Psoas muscle (tissue), 8 donors: ENCODE results near the gene CNOT11. TPM values are rescaled to one million over a fixed set of nuclear protein-coding genes. Genes with fewer than 3 reads are reported as not detected.
"Not testable (repeated sequence)": the region's sequence is repeated elsewhere in the genome, so short reads cannot be mapped to it uniquely, and the experiment has no call there.

Experiments used
- ATAC-seq, 4 donors: fragments of 200-7000 bp; cut with Tn5 transposase; one replicate each; pipeline ENCODE4 v1.9.1; 2020; ENCODE audit warnings: moderate library complexity in 3 of 4, mild to moderate bottlenecking in 2 of 4
- DNase-seq, 2 donors: peaks; one replicate each; pipeline ENCODE4 v3.0.0-alpha.2; 2020
- H3K27ac ChIP-seq: fragments of 200-600 bp; one replicate; pipeline ENCODE4 v1.8.0; 2022
- H3K27me3 ChIP-seq, 3 donors: fragments of 200-600 bp in 1 of 3; one replicate each; pipeline versions ENCODE4 v1.6.1 to v1.8.0; 2013 to 2022; ENCODE audit warnings: low read length in 2 of 3, mild to moderate bottlenecking in 2 of 3, moderate library complexity in 1 of 3; ENCODE audit not compliant: insufficient read depth in 3 of 3
- H3K36me3 ChIP-seq, 2 donors: fragments of 200-600 bp in 1 of 2; one replicate each; pipeline versions ENCODE4 v1.6.1 to v1.8.0; 2013 to 2022; ENCODE audit warnings: low read depth in 1 of 2, mild to moderate bottlenecking in 1 of 2, moderate library complexity in 1 of 2; ENCODE audit not compliant: insufficient read depth in 1 of 2
- H3K4me1 ChIP-seq: fragments of 200-600 bp; one replicate; pipeline ENCODE4 v1.8.0; 2022
- H3K4me3 ChIP-seq: fragments of 200-600 bp; one replicate; pipeline ENCODE4 v1.8.0; 2022; ENCODE audit warnings: mild to moderate bottlenecking
- H3K9me3 ChIP-seq: fragments of 200-600 bp; one replicate; pipeline ENCODE4 v1.8.0; 2022
- CTCF ChIP-seq: fragments of 200-600 bp; IDR thresholded peaks from one replicate; pipeline ENCODE4 v1.8.0; 2022; ENCODE audit warnings: antibody characterized with exemption
- WGBS, 3 donors: extraction: QIAGEN DNeasy Blood & Tissue Kit; methylation state at CpG; one replicate each; pipeline versions ENCODE4 v1.1.6 to v1.1.7; 2013; 5-methylcytosine and 5-hydroxymethylcytosine counted together
- intact Hi-C, 2 donors: fragments of 100-400 bp; cut with DNase I; formaldehyde crosslinking; loops; one replicate each; pipeline versions ENCODE4 v1.11.0 to v1.14.2; 2022
- polyA plus RNA-seq, 3 donors: library from polyadenylated mRNA; stranded (reverse); fragments of 200-250 nt; gene quantifications; one replicate each; pipeline ENCODE4 v1.2.3, GENCODE V29; 2013
- total RNA-seq, 4 donors: library from RNA; stranded (reverse); fragmentation: NEBNext Ultra II Directional in 2 of 4; extraction: Animal tissue kit (Norgen Biotek cat#: 25700) in 2 of 4; gene quantifications; one replicate each; pipeline versions ENCODE4 v1.2.1 to v1.2.4, GENCODE V29; 2021 to 2023
- donor health status: healthy with polysubstance abuse.
- donor health status: DM: no; HTN: no; CAD: no; lungs with moderate emphysema.
- donor health status: Bipolar disorder and iron deficiency.
- donor health status: healthy.
- donor health status: DM: yes; HTN: yes; CAD: no.
- donor health status: DM: no; HTN: no; CAD: no.
- donor health status: DM: no; HTN: no; CAD: no.
- donor health status: DM: yes; HTN: yes; CAD: no.

CNOT11 gene
- total and polyA plus RNA-seq, 7 donors: 17.1 to 42.1 (median 30.0) TPM

GRCh38 chr2:101249826-101250225 is 2.9 kb upstream of the CNOT11 start:
- H3K27ac ChIP-seq: no peak overlapping the region
- ATAC-seq: no peak
- intact Hi-C loops: loop anchor here in 1 of 2 donors (5.0 kb wide), 1 partner anchor 57 kb away; the partner anchor contains the start of gene RNF149

GRCh38 chr2:101251246-101251781 is 1.4 kb upstream of the CNOT11 start:
- WGBS, 3 donors: 88 to 90% (median 90%) methylated on average over 10 of the region's 10 CpGs
- peaks cover 24% of the 10 kb centered on the region for H3K4me1 ChIP-seq
- intact Hi-C loops: loop anchor here in 1 of 2 donors (5.0 kb wide), 1 partner anchor 56 kb away; the partner anchor contains the start of gene RNF149
- H3K27ac ChIP-seq, DNase-seq, H3K36me3 ChIP-seq, ATAC-seq, H3K9me3 ChIP-seq, H3K4me3 ChIP-seq, H3K27me3 ChIP-seq: not testable (repeated sequence)

More at GRCh38 chr2:101249826-101250225, 2.9 kb upstream of the CNOT11 start:
- Histone ChIP-seq H3K27me3 (no peaks in the 10 kb centered on the region), H3K4me1 (peaks cover 15% of the 10 kb centered on the region), H3K36me3 (peaks cover 0 to 6% of the 10 kb centered on the region in 2 donors), H3K4me3 (no peak overlapping the region), H3K9me3 (no peaks in the 10 kb centered on the region)
- 71 to 74% (median 73%) methylated on average over 5 of the region's 5 CpGs for WGBS, 3 donors
- TF ChIP-seq CTCF: no peak
- no peak for DNase-seq

DNA sequence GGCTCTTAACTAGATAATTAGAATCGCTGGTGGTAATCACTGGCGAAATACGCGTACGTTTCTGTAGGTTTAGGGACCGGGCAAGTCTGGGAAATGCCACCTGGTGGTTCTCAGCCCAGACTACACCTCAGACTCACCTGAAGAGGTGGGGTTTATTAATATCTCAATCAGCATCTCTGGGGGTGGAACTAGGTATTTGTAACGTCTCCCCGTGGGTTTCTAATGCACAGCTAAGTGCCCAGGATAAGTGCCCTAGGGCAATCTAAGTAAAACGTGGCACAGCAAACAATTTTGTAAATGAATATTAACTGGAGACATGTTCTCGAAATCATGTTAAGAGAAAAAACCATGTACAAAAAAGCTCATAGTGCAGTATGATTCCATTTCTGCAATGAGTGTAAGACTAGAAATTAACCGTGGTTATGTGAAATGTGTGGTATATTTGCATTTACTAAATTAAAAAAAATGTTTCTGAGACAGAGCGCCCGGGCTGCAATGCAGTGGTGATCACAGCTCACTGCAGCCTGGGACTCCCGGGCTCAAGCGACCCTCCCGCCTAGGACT is 760 bp upstream of the CNOT11 start:
- peak; percentile 2 for TF ChIP-seq CTCF
- peak; percentile 22 to 58 (median 38) for ATAC-seq

DNA sequence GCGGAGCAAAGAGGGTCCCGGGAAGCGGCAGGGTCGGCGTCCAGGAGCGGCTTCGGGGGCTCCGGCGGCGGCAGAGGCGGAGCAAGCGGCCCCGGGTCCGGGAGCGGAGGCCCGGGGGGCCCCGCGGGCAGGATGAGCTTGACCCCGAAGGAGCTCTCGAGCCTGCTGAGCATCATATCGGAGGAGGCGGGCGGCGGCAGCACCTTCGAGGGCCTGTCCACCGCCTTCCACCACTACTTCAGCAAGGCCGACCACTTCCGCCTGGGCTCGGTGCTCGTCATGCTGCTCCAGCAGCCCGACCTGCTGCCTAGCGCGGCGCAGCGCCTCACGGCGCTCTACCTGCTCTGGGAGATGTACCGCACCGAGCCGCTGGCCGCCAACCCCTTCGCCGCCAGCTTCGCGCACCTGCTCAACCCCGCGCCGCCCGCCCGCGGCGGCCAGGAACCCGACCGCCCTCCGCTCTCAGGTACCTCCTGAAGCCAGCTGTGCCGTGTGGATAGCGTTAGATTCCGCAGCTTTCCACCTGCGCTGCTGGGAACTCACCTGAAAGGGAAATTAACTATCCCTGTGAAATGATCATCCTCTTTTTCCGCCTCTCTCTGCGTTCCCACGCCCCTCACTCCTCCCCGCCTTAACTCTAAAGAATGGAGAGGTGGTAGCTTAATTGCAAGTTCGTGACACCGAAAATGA is 472 bp downstream of the CNOT11 start:
- H3K27me3 ChIP-seq: no peaks in the 10 kb centered on the region
- ATAC-seq: peak; percentile 68 to 78 (median 72)
- peaks cover 24% of the 10 kb centered on the region for H3K4me1 ChIP-seq
- H3K9me3 ChIP-seq: no peaks in the 10 kb centered on the region
- DNase-seq: peak; percentile 63 to 83
- H3K4me3 ChIP-seq: peak overlapping the region; percentile 100
- 1% methylated on average over 49 to 65 of the region's 65 CpGs for WGBS, 3 donors
- TF ChIP-seq CTCF: no peak
- H3K36me3 ChIP-seq: peaks cover 0 to 16% of the 10 kb centered on the region in 2 donors
- H3K27ac ChIP-seq: peak overlapping the region; percentile 99
- intact Hi-C loops: loop anchor here (2.0 to 5.0 kb wide), 2 partner anchors 54 kb away; partner anchors contain the start of gene RNF149 (in 1 of the 2)

More for the DNA sequence above, 760 bp upstream of the CNOT11 start:
- Histone ChIP-seq H3K36me3 (peaks cover 0 to 7% of the 10 kb centered on the region in 2 donors), H3K4me3 (peak overlapping the region; percentile 100), H3K27ac (peak overlapping the region; percentile 99), H3K9me3 (no peaks in the 10 kb centered on the region), H3K4me1 (peaks cover 24% of the 10 kb centered on the region), H3K27me3 (no peaks in the 10 kb centered on the region)
- intact Hi-C loops: loop anchor here (2.0 to 5.0 kb wide), 2 partner anchors 55 kb away; partner anchors contain the start of gene RNF149 (in 1 of the 2)
- no peak for DNase-seq
- 43 to 46% (median 44%) methylated on average over 16 of the region's 16 CpGs for WGBS, 3 donors
